ENCODE measurements around the gene NCSTN.

DNA sequence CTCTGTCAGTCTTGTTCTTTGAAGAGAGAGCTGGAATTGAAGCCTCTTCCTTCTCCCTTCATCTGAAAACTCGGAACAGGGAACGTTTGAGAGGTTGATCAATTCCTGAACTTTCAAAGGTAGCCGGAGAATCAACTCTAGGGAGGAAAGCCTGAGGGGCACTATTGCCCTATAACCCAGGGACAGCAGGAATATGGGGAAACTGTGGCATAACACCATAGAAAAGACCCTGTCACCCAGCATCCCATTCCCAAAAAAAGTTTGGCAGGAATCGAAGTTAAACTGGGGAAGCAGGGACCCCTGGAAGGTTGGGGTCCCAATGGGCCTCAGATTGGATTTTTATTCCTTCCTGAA, 18.6 kb downstream of the NCSTN start:
- TF ChIP-seq, protein P1, sequence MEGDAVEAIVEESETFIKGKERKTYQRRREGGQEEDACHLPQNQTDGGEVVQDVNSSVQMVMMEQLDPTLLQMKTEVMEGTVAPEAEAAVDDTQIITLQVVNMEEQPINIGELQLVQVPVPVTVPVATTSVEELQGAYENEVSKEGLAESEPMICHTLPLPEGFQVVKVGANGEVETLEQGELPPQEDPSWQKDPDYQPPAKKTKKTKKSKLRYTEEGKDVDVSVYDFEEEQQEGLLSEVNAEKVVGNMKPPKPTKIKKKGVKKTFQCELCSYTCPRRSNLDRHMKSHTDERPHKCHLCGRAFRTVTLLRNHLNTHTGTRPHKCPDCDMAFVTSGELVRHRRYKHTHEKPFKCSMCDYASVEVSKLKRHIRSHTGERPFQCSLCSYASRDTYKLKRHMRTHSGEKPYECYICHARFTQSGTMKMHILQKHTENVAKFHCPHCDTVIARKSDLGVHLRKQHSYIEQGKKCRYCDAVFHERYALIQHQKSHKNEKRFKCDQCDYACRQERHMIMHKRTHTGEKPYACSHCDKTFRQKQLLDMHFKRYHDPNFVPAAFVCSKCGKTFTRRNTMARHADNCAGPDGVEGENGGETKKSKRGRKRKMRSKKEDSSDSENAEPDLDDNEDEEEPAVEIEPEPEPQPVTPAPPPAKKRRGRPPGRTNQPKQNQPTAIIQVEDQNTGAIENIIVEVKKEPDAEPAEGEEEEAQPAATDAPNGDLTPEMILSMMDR (IDR thresholded peaks at IDR 0.05; ENCODE audit: low read depth, low read length): no peak
- TF ChIP-seq EZH2phosphoT487 (IDR thresholded peaks at IDR 0.05; ENCODE audit: low read depth): no peak

Measured in OCI-LY3 (cell line).